Suprapubic skin (tissue), 4 donors: ENCODE results near the gene MAP4K3.

Experiments
- POLR2A ChIP-seq, 2 donors: fragments of 450-650 bp; IDR thresholded peaks; one replicate each; pipeline ENCODE4 v1.6.1; 2017; ENCODE audit warnings: antibody characterized with exemption in 2 of 2, mild to moderate bottlenecking in 2 of 2, moderate library complexity in 2 of 2
- POLR2AphosphoS5 ChIP-seq, 3 donors: sonication (generic); formaldehyde crosslinking; IDR thresholded peaks; one replicate each; pipeline ENCODE4 v1.6.1; 2017; ENCODE audit warnings: antibody characterized with exemption in 3 of 3
- TF ChIP-seq, protein P1 (sequence below), 2 donors: fragments of 200-600 bp in 1 of 2; fragments of 450-650 bp in 1 of 2; sonication (generic) in 1 of 2; IDR thresholded peaks; one replicate each; pipeline ENCODE4 v1.5.1; 2016 to 2019; ENCODE audit warnings: antibody characterized with exemption in 2 of 2, mild to moderate bottlenecking in 1 of 2, moderate library complexity in 1 of 2

DNA sequence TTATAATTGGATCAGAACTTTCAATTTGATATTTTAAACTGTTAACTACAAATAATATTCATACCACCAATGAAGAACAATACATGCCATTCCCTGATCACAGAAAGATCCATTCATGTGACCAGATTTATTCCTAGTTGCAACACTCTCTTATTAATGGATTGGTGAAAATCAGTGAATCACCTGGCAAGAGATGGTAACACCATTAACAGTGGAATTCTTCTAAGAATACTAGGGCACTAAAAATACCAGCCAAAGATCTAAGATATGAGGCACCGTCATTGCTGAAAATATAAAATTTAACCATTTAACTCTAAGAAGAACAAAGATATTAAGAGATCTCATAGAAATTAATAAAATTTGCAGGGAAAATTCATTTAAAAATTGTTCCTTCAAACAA, 58.1 kb downstream of the MAP4K3 start:
- TF ChIP-seq POLR2AphosphoS5 (IDR thresholded peaks at IDR 0.05) (no peak), POLR2A (IDR thresholded peaks at IDR 0.05) (no peak)
- TF ChIP-seq, protein P1, sequence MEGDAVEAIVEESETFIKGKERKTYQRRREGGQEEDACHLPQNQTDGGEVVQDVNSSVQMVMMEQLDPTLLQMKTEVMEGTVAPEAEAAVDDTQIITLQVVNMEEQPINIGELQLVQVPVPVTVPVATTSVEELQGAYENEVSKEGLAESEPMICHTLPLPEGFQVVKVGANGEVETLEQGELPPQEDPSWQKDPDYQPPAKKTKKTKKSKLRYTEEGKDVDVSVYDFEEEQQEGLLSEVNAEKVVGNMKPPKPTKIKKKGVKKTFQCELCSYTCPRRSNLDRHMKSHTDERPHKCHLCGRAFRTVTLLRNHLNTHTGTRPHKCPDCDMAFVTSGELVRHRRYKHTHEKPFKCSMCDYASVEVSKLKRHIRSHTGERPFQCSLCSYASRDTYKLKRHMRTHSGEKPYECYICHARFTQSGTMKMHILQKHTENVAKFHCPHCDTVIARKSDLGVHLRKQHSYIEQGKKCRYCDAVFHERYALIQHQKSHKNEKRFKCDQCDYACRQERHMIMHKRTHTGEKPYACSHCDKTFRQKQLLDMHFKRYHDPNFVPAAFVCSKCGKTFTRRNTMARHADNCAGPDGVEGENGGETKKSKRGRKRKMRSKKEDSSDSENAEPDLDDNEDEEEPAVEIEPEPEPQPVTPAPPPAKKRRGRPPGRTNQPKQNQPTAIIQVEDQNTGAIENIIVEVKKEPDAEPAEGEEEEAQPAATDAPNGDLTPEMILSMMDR (IDR thresholded peaks at IDR 0.05): no peak
